Measurements from ENCODE around the gene SPEM3. TPM values are rescaled to one million over a fixed set of nuclear protein-coding genes. Genes with fewer than 3 reads are reported as not detected.
A peak's percentile ranks its signal among the peaks of the same experiment; 100 is the strongest.

The SPEM3 gene
- total and polyA plus RNA-seq, 3 experiments from 2014 or later: not detected

DNA sequence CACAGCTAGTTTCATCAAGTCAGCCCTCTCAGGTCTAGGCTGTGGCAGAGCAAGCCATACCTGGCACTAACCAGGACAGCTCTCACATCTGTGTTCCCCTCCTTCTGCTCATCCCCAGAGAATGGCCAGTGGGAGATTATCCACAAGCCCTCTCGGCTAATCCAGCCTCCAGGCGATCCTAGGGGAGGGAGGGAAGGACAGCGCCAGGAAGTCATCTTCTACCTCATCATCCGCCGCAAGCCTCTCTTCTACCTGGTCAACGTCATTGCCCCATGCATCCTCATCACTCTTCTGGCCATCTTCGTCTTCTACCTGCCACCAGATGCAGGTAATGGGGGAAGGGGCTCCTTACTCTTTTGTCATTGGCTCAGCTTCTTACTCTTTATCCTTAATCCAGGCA, 19.8 kb downstream of the SPEM3 start:
- Mint-ChIP-seq H3K27ac (no peak overlapping the region), H3K9me3 (no peaks in the 10 kb centered on the region), H3K36me3 (peaks cover 0 to 8% (median 2%) of the 10 kb centered on the region in 3 donors), H3K4me3 (no peak overlapping the region), H3K4me1 (peaks cover 12 to 23% (median 17%) of the 10 kb centered on the region in 3 donors), H3K27me3 (peaks cover 22 to 45% of the 10 kb centered on the region in 2 donors)
- Histone ChIP-seq H3K4me1 (ENCODE audit: insufficient read depth, low read length) (peaks cover 13% of the 10 kb centered on the region), H3K4me3 (ENCODE audit: low read length) (no peak overlapping the region), H3K27me3 (ENCODE audit: insufficient read depth, low read length, poor library complexity, severe bottlenecking) (peaks cover 27% of the 10 kb centered on the region), H3K27ac (ENCODE audit: low read depth, low read length) (no peak overlapping the region), H3K36me3 (ENCODE audit: insufficient read depth, low read length) (no peaks in the 10 kb centered on the region), H3K9me3 (ENCODE audit: low read length) (no peaks in the 10 kb centered on the region)
- ChIA-PET CTCF (no interaction called here), POLR2A (no interaction called here)
- DNase-seq: no peak

DNA sequence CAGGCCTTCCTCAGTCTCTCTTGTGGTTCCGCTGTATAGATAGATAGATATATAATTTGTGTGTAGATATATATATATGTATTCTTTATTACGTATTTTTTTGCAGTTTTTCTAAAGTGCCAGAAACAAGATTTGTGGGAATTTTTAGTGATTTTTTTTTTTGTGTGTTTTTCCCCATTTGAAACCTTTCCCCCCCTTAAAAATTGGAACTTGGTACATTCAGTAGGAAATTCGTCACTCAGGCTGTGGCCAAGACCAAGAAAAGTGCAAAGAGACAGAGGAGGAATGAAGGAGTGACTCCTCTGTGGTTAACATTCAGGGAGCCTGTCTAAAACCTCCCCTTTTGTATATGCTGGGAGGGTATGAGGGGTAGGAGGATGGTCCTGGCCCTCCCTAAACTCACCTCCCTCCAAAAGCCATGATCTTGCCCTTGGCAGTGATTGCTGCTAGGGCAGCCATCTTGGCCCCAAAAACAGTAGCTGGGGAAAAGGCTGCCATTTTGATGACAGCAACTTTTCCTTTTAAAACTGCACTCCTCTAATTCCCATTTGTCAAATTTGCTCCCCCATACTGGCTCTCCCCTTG, 31.4 kb downstream of the SPEM3 start:
- H3K4me3 ChIP-seq (ENCODE audit: low read length): no peak overlapping the region
- no peak for DNase-seq
- Mint-ChIP-seq H3K4me1 (peaks cover 11 to 13% (median 13%) of the 10 kb centered on the region in 3 donors), H3K4me3 (peak overlapping the region in 2 of 7 donors; percentile 40 to 55), H3K36me3 (peaks cover 0 to 42% (median 7%) of the 10 kb centered on the region in 3 donors), H3K27ac (peak overlapping the region in 3 of 8 donors; percentile 36 to 94 (median 75)), H3K27me3 (no peaks in the 10 kb centered on the region), H3K9me3 (no peaks in the 10 kb centered on the region)
- no peak overlapping the region for H3K27ac ChIP-seq (ENCODE audit: low read depth, low read length)
- ChIA-PET POLR2A (interaction anchor here (0.6 to 1.3 kb wide), 3 partner anchors 19 to 52 kb away, joined by 3 to 6 read pairs (median 4); partner anchors contain the start of gene ZBTB4), CTCF (interaction anchor here (0.7 to 1.6 kb wide), 3 partner anchors 23 to 101 kb away, joined by 3 to 4 read pairs (median 3); no protein-coding TSS in a partner anchor)
- H3K9me3 ChIP-seq (ENCODE audit: low read length): no peaks in the 10 kb centered on the region
- H3K4me1 ChIP-seq (ENCODE audit: insufficient read depth, low read length): peaks cover 6% of the 10 kb centered on the region
- no peaks in the 10 kb centered on the region for H3K36me3 ChIP-seq (ENCODE audit: insufficient read depth, low read length)
- no peaks in the 10 kb centered on the region for H3K27me3 ChIP-seq (ENCODE audit: insufficient read depth, low read length, poor library complexity, severe bottlenecking)

DNA sequence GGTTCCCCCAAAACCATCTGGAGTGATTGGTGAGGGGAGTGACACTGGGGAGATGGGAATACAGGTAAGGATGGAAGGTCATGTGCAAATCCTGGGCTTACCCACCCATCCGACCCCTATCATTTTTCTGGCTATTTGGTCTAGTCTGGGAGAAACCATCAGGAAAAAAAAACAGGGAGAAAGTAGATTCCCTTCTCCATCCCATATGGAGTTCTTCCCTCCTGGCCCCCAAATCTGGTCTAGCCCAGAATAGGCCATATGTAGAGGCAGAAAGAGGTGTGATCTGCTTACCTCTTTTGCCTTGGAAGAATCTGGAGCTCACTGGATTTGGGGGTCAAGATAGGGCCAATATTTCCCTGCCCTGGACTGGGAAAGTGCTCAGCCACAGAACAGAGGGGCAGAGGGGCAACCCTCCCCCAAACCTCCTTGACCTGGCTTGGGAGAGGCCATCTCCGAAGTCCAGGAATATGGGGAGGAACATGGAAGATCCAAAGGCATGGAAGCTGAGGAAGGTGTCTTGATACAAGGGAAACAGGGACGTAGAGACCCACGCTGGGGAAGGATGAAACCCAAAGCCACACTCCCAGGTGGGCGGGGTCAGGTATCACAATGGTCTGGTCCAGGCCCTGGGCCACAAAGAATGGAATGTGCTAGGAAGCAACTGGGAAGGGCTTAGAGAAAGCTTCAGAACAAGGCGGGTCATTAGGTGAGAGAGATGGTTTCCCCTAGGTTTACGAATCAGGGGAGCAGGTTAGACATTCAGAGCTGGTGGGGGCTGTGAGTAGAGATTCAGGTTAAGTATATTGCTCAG, 32.4 kb downstream of the SPEM3 start:
- Mint-ChIP-seq H3K9me3 (no peaks in the 10 kb centered on the region), H3K4me1 (peaks cover 7 to 9% (median 7%) of the 10 kb centered on the region in 3 donors), H3K36me3 (peaks cover 0 to 39% (median 7%) of the 10 kb centered on the region in 3 donors), H3K27me3 (no peaks in the 10 kb centered on the region), H3K4me3 (no peak overlapping the region), H3K27ac (peak overlapping the region in 4 of 8 donors; percentile 9 to 70 (median 49))
- H3K27me3 ChIP-seq (ENCODE audit: insufficient read depth, low read length, poor library complexity, severe bottlenecking): no peaks in the 10 kb centered on the region
- H3K4me3 ChIP-seq (ENCODE audit: low read length): no peak overlapping the region
- no peak for DNase-seq
- H3K4me1 ChIP-seq (ENCODE audit: insufficient read depth, low read length): peaks cover 6% of the 10 kb centered on the region
- ChIA-PET CTCF (interaction anchor here (0.7 to 1.9 kb wide), 3 partner anchors 25 to 100 kb away, joined by 3 to 4 read pairs (median 3); no protein-coding TSS in a partner anchor), POLR2A (no interaction called here)
- no peaks in the 10 kb centered on the region for H3K9me3 ChIP-seq (ENCODE audit: low read length)
- no peak overlapping the region for H3K27ac ChIP-seq (ENCODE audit: low read depth, low read length)
- no peaks in the 10 kb centered on the region for H3K36me3 ChIP-seq (ENCODE audit: insufficient read depth, low read length)

GRCh38 chr17:7462474-7463371, 34.1 kb downstream of the SPEM3 start:
- no peak for DNase-seq
- Mint-ChIP-seq H3K27ac (no peak overlapping the region), H3K4me1 (peaks cover 0 to 11% (median 4%) of the 10 kb centered on the region in 3 donors), H3K27me3 (no peaks in the 10 kb centered on the region), H3K4me3 (no peak overlapping the region), H3K9me3 (no peaks in the 10 kb centered on the region), H3K36me3 (peaks cover 0 to 50% (median 7%) of the 10 kb centered on the region in 3 donors)
- H3K36me3 ChIP-seq (ENCODE audit: insufficient read depth, low read length): no peaks in the 10 kb centered on the region
- no peaks in the 10 kb centered on the region for H3K4me1 ChIP-seq (ENCODE audit: insufficient read depth, low read length)
- no peaks in the 10 kb centered on the region for H3K9me3 ChIP-seq (ENCODE audit: low read length)
- no peaks in the 10 kb centered on the region for H3K27me3 ChIP-seq (ENCODE audit: insufficient read depth, low read length, poor library complexity, severe bottlenecking)
- ChIA-PET CTCF (interaction anchor here (1.6 to 1.9 kb wide), 2 partner anchors 26 to 98 kb away, joined by 4 to 7 read pairs; no protein-coding TSS in a partner anchor), POLR2A (interaction anchor here (0.6 to 0.7 kb wide), 2 partner anchors 17 to 79 kb away, joined by 3 to 4 read pairs; partner anchors contain the start of gene ZBTB4)
- H3K4me3 ChIP-seq (ENCODE audit: low read length): no peak overlapping the region
- H3K27ac ChIP-seq (ENCODE audit: low read depth, low read length): no peak overlapping the region

GRCh38 chr17:7463372-7463846, 34.8 kb downstream of the SPEM3 start:
- H3K27ac Mint-ChIP-seq: no peak overlapping the region
- no peaks in the 10 kb centered on the region for H3K9me3 Mint-ChIP-seq
- H3K27me3 ChIP-seq (ENCODE audit: insufficient read depth, low read length, poor library complexity, severe bottlenecking): no peaks in the 10 kb centered on the region
- H3K4me1 ChIP-seq (ENCODE audit: insufficient read depth, low read length): no peaks in the 10 kb centered on the region
- DNase-seq: no peak
- H3K36me3 ChIP-seq (ENCODE audit: insufficient read depth, low read length): no peaks in the 10 kb centered on the region
- H3K4me1 Mint-ChIP-seq: peaks cover 0 to 16% (median 6%) of the 10 kb centered on the region in 3 donors
- no peaks in the 10 kb centered on the region for H3K9me3 ChIP-seq (ENCODE audit: low read length)
- ChIA-PET CTCF (interaction anchor here (1.0 to 1.6 kb wide), 2 partner anchors 27 to 127 kb away, joined by 3 to 7 read pairs; no protein-coding TSS in a partner anchor), POLR2A (interaction anchor here (0.7 kb wide), 1 partner anchor 16 kb away, joined by 4 read pairs; the partner anchor contains the start of gene ZBTB4)
- no peak overlapping the region for H3K4me3 Mint-ChIP-seq
- no peak overlapping the region for H3K27ac ChIP-seq (ENCODE audit: low read depth, low read length)
- H3K36me3 Mint-ChIP-seq: peaks cover 0 to 55% (median 7%) of the 10 kb centered on the region in 3 donors
- no peak overlapping the region for H3K4me3 ChIP-seq (ENCODE audit: low read length)
- H3K27me3 Mint-ChIP-seq: no peaks in the 10 kb centered on the region

DNA sequence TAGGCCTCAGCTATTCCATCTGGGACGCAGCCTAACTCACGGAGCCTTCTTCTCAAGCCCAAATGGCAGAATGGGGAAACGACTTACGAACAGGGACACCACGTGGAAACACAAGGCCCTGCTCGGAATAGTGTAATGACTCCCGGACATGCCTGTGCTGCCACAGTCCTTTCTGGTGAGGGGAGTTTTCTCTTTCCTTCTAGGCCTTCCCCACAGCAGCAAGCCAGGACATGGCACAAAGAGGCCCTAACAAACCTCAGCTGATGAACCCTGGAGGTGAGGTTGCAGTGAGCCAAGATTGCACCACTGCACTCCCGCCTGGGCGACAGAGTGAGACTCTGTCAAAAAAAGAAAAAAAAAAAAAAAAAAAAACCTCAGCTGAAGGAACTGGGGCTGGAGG, 35.4 kb downstream of the SPEM3 start:
- DNase-seq: no peak
- no peak overlapping the region for H3K4me3 ChIP-seq (ENCODE audit: low read length)
- ChIA-PET POLR2A (no interaction called here), CTCF (interaction anchor here (0.7 to 1.0 kb wide), 4 partner anchors 27 to 127 kb away, joined by 3 to 4 read pairs (median 3); no protein-coding TSS in a partner anchor)
- H3K36me3 Mint-ChIP-seq: peaks cover 0 to 58% (median 7%) of the 10 kb centered on the region in 3 donors
- no peaks in the 10 kb centered on the region for H3K9me3 ChIP-seq (ENCODE audit: low read length)
- peak overlapping the region in 2 of 8 donors; percentile 42 to 72 for H3K27ac Mint-ChIP-seq
- no peaks in the 10 kb centered on the region for H3K36me3 ChIP-seq (ENCODE audit: insufficient read depth, low read length)
- H3K4me3 Mint-ChIP-seq: no peak overlapping the region
- H3K4me1 ChIP-seq (ENCODE audit: insufficient read depth, low read length): no peaks in the 10 kb centered on the region
- no peaks in the 10 kb centered on the region for H3K27me3 Mint-ChIP-seq
- H3K4me1 Mint-ChIP-seq: peaks cover 0 to 19% (median 6%) of the 10 kb centered on the region in 3 donors
- H3K9me3 Mint-ChIP-seq: no peaks in the 10 kb centered on the region
- no peaks in the 10 kb centered on the region for H3K27me3 ChIP-seq (ENCODE audit: insufficient read depth, low read length, poor library complexity, severe bottlenecking)
- no peak overlapping the region for H3K27ac ChIP-seq (ENCODE audit: low read depth, low read length)

DNA sequence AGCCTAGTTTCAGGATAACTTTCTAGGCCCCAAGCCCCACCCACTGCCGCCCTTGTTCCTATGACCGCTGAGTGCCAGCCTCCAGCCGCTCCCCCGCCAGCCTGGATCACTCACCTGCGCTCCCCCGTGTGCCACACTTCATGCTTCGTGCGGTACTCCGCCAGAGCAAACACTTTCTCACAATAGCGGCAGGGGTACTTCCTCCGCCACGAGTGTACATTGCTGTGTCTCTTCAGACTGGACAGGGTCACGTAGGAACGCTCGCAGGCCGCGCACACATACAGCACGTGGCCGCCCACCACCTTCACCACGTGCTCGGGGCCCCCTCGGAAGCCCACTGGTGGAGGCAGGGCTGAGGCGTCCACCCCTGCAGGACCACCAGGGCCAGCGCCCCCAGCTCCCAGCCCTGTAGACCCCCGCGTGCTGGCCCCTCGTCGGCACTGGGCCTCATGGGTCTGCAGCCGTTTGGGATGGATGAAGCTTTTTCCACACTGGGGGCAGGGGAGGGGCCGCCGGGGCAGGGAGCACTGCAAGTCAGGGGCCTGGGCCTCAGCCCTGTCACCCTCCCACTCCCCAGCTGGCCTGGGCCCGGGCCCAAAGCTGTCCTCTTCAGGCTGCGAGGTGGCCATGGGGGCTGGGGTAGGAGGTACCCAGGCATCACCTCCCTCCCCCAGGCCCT, 37.1 kb downstream of the SPEM3 start:
- no peak overlapping the region for H3K4me3 Mint-ChIP-seq
- peaks cover 0 to 21% (median 6%) of the 10 kb centered on the region in 3 donors for H3K4me1 Mint-ChIP-seq
- no peak overlapping the region for H3K4me3 ChIP-seq (ENCODE audit: low read length)
- H3K27ac ChIP-seq (ENCODE audit: low read depth, low read length): no peak overlapping the region
- no peak overlapping the region for H3K27ac Mint-ChIP-seq
- H3K36me3 ChIP-seq (ENCODE audit: insufficient read depth, low read length): no peaks in the 10 kb centered on the region
- no peaks in the 10 kb centered on the region for H3K4me1 ChIP-seq (ENCODE audit: insufficient read depth, low read length)
- no peaks in the 10 kb centered on the region for H3K27me3 Mint-ChIP-seq
- ChIA-PET POLR2A (interaction anchor here (0.7 kb wide), 1 partner anchor 18 kb away, joined by 3 read pairs; the partner anchor contains the start of gene POLR2A), CTCF (interaction anchor here (0.8 kb wide), 1 partner anchor 29 kb away, joined by 3 read pairs; no protein-coding TSS in a partner anchor)
- H3K27me3 ChIP-seq (ENCODE audit: insufficient read depth, low read length, poor library complexity, severe bottlenecking): no peaks in the 10 kb centered on the region
- H3K9me3 Mint-ChIP-seq: no peaks in the 10 kb centered on the region
- no peak for DNase-seq
- no peaks in the 10 kb centered on the region for H3K9me3 ChIP-seq (ENCODE audit: low read length)
- peaks cover 0 to 58% (median 7%) of the 10 kb centered on the region in 3 donors for H3K36me3 Mint-ChIP-seq

Measured in CD8-positive, alpha-beta memory T cell (primary cell).